Stromal cell of bone marrow (primary cell): Measurements from ENCODE around the gene MRPS9.

Experiments used
- DNase-seq: peaks from one replicate; pipeline ENCODE4 v3.0.0-alpha.2; 2012; ENCODE audit warnings: low read depth

MRPS9 gene

DNA sequence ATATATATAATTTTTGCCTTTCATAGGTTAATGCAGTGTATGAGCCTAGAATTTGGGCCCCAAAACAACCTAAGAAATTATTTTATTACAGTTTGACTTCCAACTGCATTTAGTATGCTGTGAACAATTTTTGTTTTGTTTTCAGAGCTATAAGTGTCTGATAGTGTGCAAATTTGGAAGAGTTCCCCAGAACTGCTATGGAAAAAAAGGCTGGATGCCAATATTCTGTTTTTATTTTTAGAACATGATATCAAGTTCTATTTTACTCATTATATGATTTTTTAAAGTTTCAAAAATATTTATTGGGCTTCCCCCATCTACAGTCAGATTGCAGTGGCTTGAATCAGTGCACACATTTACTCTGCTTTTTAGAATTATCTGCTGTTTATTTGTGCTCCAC lies 42.6 kb downstream of the MRPS9 start:
- no peak for DNase-seq

DNA sequence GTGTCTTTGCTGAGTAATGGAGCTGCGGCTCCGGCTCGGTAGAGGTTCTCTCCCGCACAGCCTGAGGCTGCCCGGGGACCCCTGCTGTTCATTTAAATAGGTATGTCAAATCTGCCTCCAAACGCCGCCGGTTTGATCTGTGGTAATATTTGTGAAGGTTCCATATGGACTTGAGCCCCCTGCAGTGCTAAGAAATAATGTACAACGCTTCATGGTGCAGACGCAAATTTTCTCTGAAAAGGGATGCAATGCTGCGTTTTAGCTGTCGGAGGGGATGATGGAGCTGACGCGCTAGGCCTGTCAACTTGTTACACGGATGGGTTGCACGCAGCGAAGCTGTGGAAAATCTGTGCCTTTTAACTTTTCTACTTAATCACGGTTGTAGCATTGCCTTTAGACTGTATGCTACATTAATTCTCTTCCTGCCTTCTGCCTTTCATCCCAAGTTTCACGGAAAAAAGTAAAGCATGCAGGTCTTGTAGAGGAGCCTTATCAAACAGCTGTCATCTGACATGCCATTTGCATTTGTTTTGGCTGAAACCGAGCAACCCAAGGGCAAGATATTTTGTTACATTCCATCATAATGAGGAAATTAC lies 43.2 kb downstream of the MRPS9 start:
- no peak for DNase-seq

DNA sequence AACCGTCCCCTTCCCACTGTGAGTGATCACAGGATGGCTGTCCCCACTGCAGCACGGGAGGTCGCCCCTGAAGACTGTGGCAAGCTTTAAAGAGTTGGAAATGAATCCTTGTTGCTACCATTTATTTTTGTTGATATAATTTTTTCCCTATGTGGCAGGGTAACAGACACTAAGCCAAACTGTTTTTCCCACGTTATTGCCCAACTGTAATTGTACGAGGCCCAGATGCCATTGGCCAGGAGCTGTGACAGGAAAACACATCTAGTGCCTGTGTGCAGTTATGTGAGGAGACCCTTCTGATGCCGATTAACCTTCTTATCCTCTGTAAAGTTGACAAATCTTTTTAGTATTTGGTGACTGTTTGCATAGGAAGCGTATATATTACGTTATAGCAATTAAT lies 44.2 kb downstream of the MRPS9 start:
- no peak for DNase-seq

DNA sequence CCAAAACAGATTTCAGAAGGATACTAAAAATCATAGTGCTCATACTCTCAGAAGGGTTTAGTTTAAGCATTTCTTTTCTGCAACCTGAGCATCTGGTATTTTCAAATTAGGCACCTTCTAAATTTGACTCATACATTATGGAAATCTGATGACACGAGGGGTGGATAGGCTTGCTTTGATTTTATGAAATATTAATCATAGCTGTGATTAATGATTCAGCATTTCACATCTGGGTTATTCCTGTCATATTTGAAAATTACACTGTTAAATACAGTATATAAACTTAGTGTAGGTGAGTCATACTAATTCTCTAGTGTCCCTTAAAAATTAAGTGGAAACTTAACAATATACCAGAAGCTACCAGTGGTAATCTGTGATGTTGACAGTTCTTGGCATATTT lies 47.7 kb downstream of the MRPS9 start:
- peak; percentile 2 for DNase-seq

DNA sequence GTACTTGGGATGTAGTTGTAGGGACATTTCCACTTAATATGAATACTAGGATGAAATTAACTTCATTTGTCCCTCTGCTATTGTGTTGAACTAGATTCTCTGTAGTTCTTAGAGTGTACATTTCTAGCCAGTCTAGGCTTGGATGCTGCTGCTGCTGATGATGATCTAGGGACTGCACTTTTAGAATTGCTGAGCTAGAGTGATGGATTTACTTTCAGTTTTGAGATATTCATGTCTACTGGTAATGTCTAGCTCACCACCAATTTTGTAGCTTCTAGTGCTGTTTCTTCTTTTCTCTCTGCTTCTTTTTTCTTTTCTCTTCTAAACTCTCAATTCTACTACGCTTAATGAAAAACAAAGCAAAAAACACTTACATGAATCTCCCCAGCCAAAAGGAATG lies 49.4 kb downstream of the MRPS9 start:
- DNase-seq, result no peak

DNA sequence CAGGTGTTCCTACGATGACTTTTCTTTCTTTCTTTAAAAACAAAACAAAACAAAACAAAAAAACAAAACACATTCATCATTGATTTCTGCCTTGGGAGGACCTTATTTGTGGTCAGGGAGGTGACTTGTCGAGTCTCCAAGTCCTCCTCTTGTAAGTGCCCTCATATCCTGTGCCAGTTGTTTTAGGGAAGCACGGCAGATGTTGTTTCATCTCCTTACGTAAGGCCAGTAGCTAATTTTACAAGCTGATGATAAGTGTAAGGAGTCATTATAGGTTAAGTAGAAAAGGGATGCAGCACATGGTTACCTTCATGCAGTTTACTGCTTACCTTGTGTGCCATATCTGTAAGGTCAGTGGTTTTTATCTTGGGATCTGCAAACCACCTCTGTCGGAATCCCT lies 52.2 kb downstream of the MRPS9 start:
- DNase-seq, result no peak

DNA sequence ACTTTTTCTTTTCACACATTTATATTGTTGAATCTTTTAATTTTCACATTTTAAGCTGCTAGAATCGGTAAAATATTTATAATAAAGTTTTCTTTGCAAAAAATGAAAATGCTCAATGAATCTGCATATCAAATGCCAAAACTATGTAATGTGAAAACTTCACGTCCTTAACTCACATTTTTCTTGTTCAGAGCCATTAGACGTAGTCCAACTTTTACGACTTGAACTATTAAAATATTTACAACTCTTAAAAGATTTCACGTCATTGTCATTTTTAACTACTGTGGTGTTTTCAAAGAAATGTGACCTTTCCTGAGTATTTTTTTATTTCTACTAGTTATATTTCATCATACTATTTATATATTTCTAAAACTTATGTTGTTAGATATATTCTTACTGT lies 54.9 kb downstream of the MRPS9 start:
- no peak for DNase-seq

DNA sequence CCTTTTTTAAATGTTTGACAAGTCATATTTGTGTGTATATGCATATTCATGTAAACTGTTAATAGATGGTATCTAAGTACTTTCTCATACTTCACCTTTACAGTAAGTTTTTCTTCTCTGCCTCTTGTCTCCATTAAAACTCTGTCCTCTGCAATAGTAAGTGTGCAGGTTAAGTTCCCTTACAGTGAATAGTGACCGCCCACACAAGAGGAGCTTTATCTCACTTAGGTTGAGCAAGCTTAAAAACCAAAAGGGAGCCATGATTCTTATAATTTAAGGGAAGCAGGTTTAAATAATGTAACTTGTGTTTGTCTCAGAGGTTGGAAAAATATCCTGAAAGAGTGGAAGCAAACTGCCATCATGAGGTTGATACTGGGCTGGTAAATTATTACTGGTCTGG lies 61.3 kb downstream of the MRPS9 start:
- DNase-seq, result no peak

DNA sequence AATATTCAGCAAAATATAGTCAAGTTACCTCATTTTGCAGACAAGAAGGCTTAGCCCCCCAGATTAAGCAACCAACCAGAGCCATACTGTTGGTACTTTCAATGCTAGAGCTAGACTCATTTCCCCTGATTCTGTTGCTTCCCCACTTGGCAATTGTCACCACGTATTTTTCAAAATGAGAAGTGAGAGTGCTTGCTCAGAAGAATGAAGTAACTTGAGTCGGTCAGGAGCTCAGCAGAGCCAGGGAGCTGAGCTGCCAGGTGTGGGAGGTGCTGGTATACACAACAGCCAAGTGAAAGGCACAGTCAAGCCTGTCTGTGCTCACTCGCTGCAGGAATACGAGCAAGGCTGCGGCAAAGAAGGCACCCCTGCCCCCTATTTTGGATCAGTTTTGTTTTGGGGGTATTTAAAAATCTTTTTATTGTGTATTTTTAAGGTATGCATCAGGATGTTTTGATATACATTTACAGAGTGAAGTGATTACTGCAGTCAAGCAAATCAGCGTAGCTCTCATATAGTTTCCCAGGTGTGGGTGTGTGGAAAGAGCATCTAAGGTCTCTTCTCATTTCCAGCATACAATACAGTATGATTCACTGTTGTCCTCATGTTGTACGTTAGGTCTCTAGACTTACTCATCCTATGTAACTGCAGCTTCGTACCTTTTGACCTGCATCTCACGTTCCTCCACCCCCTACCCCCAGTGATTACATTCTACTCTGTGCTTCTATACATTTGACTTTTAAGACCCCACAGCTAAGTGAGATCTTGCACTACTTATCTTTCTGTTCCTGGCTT lies 62.4 kb downstream of the MRPS9 start:
- DNase-seq, result no peak

DNA sequence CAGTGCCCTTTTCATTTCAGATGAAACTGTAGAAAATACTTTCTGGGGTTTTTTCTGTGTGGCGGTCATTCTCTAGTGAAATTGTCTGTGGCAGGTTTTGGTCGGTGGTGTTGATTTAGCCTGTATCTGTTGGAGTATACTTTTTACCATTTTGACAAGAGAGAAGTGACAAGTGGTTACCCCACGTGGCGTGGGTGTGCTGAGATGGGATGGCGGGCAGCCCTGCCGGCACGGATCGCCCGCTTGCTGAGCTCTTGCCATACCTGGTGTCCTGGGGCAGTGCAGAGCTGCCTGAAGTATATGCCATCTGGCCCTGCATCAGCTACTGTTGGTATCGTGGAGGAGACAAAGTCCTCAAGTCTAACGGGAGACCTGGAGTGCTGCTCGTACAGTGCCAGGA lies 64.1 kb downstream of the MRPS9 start:
- no peak for DNase-seq

DNA sequence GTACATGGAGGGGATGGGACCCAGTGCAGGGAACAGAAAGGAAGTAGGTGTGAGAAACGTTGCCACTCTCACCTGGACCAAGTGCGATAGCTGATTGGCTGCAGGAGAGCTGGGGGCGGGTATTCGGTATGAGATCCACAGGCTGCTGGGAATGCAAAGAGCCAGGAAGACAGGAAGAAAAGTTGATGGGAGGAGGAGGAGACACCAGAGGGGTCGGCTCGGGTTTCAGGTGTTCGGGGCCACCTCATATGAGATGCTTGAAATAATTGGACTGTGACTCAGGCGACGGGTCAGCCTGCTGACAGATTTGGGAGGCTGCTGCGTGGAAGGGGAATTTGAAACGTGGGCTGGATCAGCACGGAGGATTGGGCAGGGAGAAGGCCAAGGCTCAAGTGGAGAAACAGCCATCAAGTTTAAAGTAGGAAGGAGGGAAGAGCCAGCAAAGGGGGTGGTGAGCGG lies 65.1 kb downstream of the MRPS9 start:
- DNase-seq, result no peak

DNA sequence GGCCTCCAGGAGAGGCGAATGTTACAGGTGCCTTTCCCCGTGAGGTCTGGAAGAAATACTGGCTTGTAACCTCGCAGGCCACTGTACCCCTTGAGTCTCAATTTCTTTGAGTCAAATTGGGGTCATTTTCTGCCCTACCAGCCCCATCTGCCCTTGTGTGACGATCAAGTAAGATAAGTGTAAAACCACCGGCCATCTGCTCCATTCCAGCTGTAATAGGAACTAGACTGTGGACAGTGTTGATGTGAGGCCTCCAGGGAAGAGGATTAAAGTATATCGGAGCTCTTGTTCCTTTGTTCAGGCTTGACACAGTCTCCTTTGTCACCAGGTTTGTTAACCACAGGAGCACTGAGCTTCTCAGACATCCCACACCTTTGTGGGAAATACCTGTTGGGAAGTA lies 65.6 kb downstream of the MRPS9 start:
- DNase-seq, result no peak

DNA sequence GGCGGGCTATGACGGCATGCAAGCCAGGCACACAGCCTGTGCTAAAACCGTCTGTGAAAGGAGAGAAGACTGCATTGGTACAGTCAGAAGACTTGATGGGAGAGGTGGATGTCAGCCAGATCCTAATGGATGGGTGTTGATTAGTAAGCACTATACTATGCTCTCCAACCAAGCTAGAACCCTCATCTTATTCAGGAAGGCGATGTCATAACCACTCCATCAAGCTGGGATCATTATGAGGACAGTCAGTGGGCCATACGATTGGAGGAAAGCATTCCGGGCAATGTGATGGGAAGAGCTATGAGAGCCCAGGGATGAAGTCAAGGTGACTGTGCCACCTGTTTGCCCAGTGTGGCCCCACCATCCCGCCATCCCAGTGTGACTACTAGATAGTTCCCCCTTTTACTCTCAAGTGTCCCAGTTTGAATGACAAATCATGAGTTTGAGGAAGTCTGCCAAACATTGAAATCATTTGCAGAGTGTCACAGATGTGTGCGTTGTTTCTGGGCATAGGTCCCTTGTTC lies 66.4 kb downstream of the MRPS9 start:
- peak; percentile 7 for DNase-seq

DNA sequence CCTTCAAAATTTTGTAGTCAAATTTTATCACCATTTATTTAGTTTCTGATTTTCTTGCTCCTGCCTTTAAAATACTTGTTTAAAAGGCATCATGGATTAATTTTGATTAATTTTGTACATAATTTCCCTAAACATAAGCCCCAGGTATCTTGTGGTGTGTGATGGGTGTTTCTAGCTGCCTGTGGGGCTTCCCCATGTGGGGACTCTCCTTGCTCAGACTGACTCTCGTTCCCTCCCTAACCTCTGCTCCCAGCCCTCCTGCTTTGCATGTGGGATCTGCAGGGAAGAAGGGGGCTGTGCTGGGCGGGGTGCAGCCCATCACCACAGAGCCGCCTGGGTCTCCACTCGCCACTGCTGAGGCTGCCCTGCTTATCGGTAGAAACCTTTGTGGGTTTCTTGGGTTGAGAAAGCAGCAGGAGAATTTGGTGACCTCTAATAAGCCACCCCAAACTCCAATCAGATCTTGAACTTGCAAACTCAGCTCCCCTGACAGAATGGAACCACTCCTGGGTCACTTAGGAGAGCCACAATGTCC lies 72.5 kb downstream of the MRPS9 start:
- no peak for DNase-seq

DNA sequence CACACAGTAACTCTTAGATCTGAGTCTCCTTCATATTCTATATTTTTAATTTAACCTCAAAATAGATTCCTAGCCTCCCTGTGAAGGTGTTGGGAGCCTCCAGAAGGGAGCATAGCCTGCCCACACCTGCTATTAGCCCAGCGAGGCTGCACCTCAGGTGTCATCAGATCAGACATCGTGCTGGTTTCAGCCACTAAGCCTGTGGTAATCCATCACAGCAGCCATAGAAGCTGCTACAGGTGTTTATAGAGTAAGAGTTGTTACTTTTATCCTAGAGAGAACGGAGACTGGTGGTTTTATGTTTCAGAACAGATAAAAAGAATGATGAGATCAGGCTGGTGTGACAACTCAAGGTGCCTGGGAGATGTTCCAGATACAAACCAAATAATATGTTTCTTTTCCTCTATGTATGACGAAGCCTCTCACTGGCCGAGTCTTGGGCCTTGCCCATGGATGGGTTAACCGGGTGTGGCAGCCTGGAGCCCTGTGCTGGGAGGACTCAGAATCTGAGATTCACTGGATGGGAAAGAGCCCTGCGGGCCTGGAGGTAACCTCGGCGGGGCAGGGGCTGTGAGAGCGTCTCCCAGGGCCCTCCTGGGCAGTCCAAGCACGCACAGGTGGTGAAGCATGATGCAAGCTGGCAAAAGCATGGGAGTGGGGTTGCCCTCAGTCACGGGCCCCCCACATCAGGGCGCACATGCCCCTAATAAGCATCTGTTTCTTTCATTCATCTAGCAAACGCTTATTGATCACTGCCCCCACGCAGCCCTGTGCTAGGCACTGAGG lies 73.7 kb downstream of the MRPS9 start:
- no peak for DNase-seq

DNA sequence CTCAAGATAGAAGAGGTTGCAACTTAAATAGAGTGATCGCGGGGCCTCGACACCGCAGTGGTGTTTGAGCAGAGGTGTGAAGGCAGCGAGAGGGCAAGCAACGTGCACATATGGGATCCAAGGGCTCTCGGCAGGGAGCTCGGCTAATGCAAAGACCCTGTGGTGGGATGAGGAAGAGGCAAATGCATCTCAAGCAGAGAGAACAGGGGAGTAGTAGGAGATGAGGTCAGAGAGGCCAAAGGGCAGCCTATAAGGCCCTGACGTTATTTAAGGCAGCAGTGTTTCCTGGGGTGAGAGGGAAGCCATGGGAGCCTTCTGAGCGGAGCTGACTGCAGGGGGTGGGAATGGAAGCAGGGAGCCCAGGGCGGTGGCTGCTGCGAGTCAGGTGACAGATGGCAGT lies 74.5 kb downstream of the MRPS9 start:
- no peak for DNase-seq

DNA sequence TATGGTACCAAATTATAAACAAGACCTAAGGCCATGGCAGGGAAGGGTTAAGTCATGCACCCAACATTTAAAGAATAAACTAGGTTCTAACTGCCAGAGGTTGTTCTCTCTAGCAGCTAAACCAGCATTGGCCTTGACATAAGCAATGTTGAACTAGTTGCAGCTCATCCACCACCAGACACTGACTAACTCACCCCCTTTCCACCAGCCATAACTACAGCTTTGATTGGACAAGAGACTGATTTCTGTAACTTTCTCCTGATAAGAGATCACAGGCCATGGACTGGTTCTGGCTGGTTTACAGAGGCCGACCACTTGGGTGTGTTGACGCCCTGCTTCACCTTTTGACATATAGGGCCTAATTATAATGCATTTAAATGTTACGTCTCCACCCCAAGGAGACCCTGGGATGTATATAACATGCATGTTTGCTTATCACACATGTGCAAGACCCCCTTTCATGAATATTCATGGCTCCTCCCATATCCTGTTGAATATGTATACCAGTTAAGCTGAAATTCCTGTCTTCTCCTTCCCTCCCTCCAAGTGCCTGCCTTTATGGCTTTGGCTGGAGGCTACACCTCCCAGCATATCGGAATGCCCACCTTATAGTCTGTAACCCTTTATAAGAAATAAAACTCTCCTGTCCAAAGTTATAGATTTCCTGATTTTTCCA lies 75.9 kb downstream of the MRPS9 start:
- DNase-seq, result no peak

DNA sequence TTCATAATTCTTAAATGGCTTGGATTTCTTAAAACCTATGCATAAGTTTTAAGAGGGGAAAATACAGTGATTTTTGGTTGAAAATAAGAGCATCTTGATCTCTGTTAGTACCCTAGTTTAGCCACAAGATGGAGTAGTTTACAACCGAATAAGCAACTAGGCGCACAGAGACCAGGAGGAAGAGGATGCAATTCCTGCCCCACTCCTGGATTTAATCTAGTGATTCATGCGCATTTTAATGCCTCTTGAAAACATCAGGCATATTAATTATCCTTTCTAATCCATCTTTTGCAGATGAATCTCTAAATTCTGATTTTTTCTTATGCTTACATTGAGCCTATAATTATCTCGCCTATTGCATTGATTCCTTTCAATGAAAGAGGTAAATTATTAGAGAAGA lies 76.7 kb downstream of the MRPS9 start:
- peak; percentile 39 for DNase-seq

DNA sequence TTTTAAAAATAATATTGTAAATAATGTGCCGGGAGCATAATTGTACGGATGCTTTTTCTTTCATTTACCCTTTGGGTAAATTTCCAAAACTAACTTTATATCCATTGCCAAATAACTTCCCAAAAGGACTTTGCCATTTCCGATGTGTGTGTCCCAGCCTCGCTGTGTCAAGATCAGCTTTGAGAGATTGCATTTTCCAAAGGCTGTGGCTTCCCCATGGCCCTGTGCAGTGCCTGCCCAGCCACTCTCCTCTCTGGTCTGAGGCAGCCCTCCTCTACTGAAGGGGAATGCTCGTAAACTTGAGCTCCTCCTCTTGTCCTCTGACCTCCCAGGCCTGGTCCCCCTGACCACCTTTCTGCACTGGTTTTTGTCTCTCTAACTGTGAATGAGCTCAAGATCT lies 78.5 kb downstream of the MRPS9 start:
- DNase-seq, result no peak

DNA sequence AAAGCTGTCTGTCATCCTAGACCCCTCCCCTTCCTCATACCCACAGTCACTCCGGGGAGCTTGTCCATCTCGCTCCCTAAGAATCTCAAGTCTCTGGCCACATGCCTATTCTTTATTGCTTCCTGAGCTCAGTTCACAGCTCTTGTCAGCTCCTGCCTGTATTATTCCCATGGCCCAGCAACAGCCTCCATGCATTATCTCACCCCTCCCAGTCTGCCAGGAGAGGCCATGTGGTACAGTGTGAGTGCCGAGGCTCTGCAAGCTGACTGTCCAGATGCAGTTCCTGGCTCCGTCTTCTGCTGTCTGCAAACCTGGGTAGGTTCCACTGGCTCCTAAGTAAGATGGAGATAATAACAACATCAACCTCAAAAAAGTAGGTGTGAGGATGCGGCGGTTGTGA lies 79.7 kb downstream of the MRPS9 start:
- DNase-seq, result no peak

DNA sequence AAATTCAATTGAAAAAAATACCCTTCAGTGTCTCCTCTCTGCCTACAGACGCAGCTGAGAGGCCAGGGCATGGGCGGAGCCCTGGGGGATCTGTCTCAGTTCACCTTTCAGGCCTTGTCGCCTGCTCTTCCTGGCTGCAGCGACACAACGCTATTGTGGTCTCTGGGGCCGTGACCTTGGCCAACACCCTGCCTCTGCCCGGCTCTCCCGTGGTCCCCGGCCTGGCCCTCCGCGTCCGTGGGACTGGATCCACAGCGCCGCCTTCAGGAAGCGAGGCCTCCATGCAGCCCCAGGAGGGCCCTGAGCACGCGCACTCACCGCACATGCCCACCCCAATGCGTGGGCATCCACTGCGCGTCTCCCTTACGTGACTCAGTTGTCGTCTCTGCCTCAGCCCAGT lies 81.1 kb downstream of the MRPS9 start:
- no peak for DNase-seq

DNA sequence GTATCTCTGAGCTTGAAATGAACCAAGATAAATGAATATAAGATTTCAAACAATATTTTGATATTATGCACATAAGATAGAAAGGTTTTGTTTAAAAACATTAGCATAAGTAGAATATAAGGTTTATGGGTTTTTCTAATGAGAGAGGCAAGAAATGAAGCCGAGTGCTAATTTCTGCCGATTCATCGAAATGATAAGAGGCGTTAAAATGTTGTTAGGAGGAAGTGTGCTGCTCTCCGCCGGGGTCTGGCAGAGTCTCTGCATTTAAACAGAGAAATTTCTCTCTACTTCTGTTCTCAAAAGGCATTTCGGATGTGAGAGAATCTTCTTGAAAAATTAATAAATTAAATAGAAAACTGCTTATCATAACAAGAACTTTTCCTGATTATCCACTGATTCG lies 83.6 kb downstream of the MRPS9 start:
- DNase-seq, result no peak
